Caco-2 (cell line): Measurements from ENCODE around the gene STAG3. TPM values are rescaled to one million over a fixed set of nuclear protein-coding genes. Genes with fewer than 3 reads are reported as not detected.

Source experiments
- BruUV-seq: library from RNA; stranded (reverse); fragments of 400-500 nt; replicated peaks from 2 replicates; lab custom pipeline; 2021; lab: Mats Ljungman, UMichigan
- CTCF ChIA-PET: fragments of 300-600 bp; sonication (Branson Sonifier 250); formaldehyde crosslinking; loops from one replicate; lab custom pipeline; 2022; ENCODE audit warnings: antibody characterized with exemption; lab: Charles Lee
- POLR2A ChIA-PET: fragments of 300-600 bp; sonication (Branson Sonifier 250); formaldehyde crosslinking; loops from one replicate; lab custom pipeline; 2022; ENCODE audit warnings: antibody characterized with exemption; lab: Charles Lee
- DNase-seq, 2 experiments: peaks; one replicate each; pipeline versions ENCODE4 v3.0.0 to v3.0.0-alpha.2; 2020 to 2022
- H3K27me3 ChIP-seq: replicated peaks from 2 replicates; pipeline ENCODE4 v1.6.0; 2011; ENCODE audit warnings: low read length; ENCODE audit not compliant: control insufficient read depth, insufficient read depth
- H3K36me3 ChIP-seq: 2 replicates; pipeline ENCODE4 v1.5.1; 2011; ENCODE audit warnings: low read length; ENCODE audit not compliant: control insufficient read depth, insufficient read depth
- H3K4me1 ChIP-seq: fragments of 250-450 bp; sonication (Bioruptor Pico); 2 replicates; pipeline ENCODE4 v1.5.1; 2020; ENCODE audit warnings: mild to moderate bottlenecking
- H3K4me3 ChIP-seq: 2 replicates; pipeline ENCODE4 v1.5.1; 2011; ENCODE audit warnings: low read depth, mild to moderate bottlenecking, control low read depth, low read length
- H3K9me3 ChIP-seq: fragments of 250-450 bp; sonication (Bioruptor Pico); 2 replicates; pipeline ENCODE4 v1.5.1; 2020; ENCODE audit warnings: mild to moderate bottlenecking, moderate library complexity
- H3K27ac Mint-ChIP-seq: one replicate; pipeline ENCODE4 v1.8.0; 2022; ENCODE audit warnings: mixed read lengths; ENCODE audit not compliant: unreplicated experiment
- H3K27me3 Mint-ChIP-seq: one replicate; pipeline ENCODE4 v1.8.0; 2022; ENCODE audit warnings: mixed read lengths; ENCODE audit not compliant: insufficient read depth, unreplicated experiment
- H3K36me3 Mint-ChIP-seq: one replicate; pipeline ENCODE4 v1.8.0; 2022; ENCODE audit warnings: mild to moderate bottlenecking, mixed read lengths; ENCODE audit not compliant: insufficient read depth, unreplicated experiment
- H3K4me1 Mint-ChIP-seq: one replicate; pipeline ENCODE4 v1.8.0; 2022; ENCODE audit warnings: low read depth, mixed read lengths; ENCODE audit not compliant: unreplicated experiment
- H3K4me3 Mint-ChIP-seq: one replicate; pipeline ENCODE4 v1.8.0; 2022; ENCODE audit warnings: mild to moderate bottlenecking, moderate library complexity, mixed read lengths; ENCODE audit not compliant: unreplicated experiment
- H3K9me3 Mint-ChIP-seq: one replicate; pipeline ENCODE4 v1.8.0; 2022; ENCODE audit warnings: mixed read lengths; ENCODE audit not compliant: unreplicated experiment
- CTCF ChIP-seq, 2 experiments: fragments of 200-600 bp in 1 of 2; IDR thresholded peaks; 1 replicate in 1 of 2; 2 replicates in 1 of 2; pipeline versions ENCODE4 v1.5.1 to v1.8.0; 2011 to 2022; ENCODE audit warnings: antibody characterized with exemption in 1 of 2, control low read depth in 1 of 2, inconsistent platforms in 1 of 2, low read depth in 1 of 2, low read length in 1 of 2, mild to moderate bottlenecking in 1 of 2, moderate library complexity in 1 of 2; ENCODE audit not compliant: insufficient read depth in 1 of 2, severe bottlenecking in 1 of 2, unreplicated experiment in 1 of 2
- intact Hi-C: fragments of 100-400 bp; cut with micrococcal nuclease; formaldehyde crosslinking; loops from one replicate; pipeline ENCODE4 v1.10.0; 2022; ENCODE audit not compliant: unreplicated experiment
- total RNA-seq: library from RNA; stranded (reverse); gene quantifications from 2 replicates; pipeline ENCODE4 v1.2.3, GENCODE V29; 2022

The STAG3 gene
- total RNA-seq, 1 experiment from 2014 or later, result 1.3 TPM

GRCh38 chr7:100220586-100221230, 43.0 kb downstream of the STAG3 start:
- no peaks in the 10 kb centered on the region for H3K4me1 Mint-ChIP-seq
- BruUV-seq, result no TSS peak
- POLR2A ChIA-PET, result no interaction called here

GRCh38 chr7:100221231-100221718, 43.6 kb downstream of the STAG3 start:
- Histone ChIP-seq H3K36me3 (no peaks in the 10 kb centered on the region), H3K27me3 (no peaks in the 10 kb centered on the region), H3K9me3 (no peaks in the 10 kb centered on the region), H3K4me3 (no peak overlapping the region), H3K4me1 (no peaks in the 10 kb centered on the region)
- ChIA-PET CTCF (no interaction called here), POLR2A (no interaction called here)
- BruUV-seq, result no TSS peak
- no peak for TF ChIP-seq CTCF (IDR thresholded peaks at IDR 0.05; ENCODE audit: insufficient read depth in 1 of 2, low read depth in 1 of 2, low read length in 1 of 2, severe bottlenecking in 1 of 2, unreplicated experiment in 1 of 2)
- no peaks in the 10 kb centered on the region for H3K9me3 Mint-ChIP-seq
- no peak for DNase-seq
- H3K27ac Mint-ChIP-seq, result no peak overlapping the region
- H3K4me1 Mint-ChIP-seq, result no peaks in the 10 kb centered on the region
- no peaks in the 10 kb centered on the region for H3K27me3 Mint-ChIP-seq
- no peak overlapping the region for H3K4me3 Mint-ChIP-seq
- peaks cover 18% of the 10 kb centered on the region for H3K36me3 Mint-ChIP-seq
- intact Hi-C loops, result no loop called here

More at GRCh38 chr7:100220586-100221230, 43.0 kb downstream of the STAG3 start:
- no peak for DNase-seq
- Mint-ChIP-seq H3K4me3 (no peak overlapping the region), H3K9me3 (no peaks in the 10 kb centered on the region), H3K27ac (no peak overlapping the region), H3K36me3 (peaks cover 15% of the 10 kb centered on the region), H3K27me3 (no peaks in the 10 kb centered on the region)
- Histone ChIP-seq H3K4me3 (no peak overlapping the region), H3K27me3 (no peaks in the 10 kb centered on the region), H3K4me1 (no peaks in the 10 kb centered on the region), H3K9me3 (no peaks in the 10 kb centered on the region), H3K36me3 (no peaks in the 10 kb centered on the region)
- intact Hi-C loops, result no loop called here
- no peak for TF ChIP-seq CTCF (IDR thresholded peaks at IDR 0.05; ENCODE audit: insufficient read depth in 1 of 2, low read depth in 1 of 2, low read length in 1 of 2, severe bottlenecking in 1 of 2, unreplicated experiment in 1 of 2)
- CTCF ChIA-PET, result no interaction called here

GRCh38 chr7:100221767-100222444, 44.2 kb downstream of the STAG3 start:
- POLR2A ChIA-PET, result no interaction called here
- H3K27me3 Mint-ChIP-seq, result no peaks in the 10 kb centered on the region

More at GRCh38 chr7:100221767-100222444, 44.2 kb downstream of the STAG3 start:
- Histone ChIP-seq H3K9me3 (no peaks in the 10 kb centered on the region), H3K4me1 (no peaks in the 10 kb centered on the region), H3K36me3 (no peaks in the 10 kb centered on the region), H3K4me3 (no peak overlapping the region), H3K27me3 (no peaks in the 10 kb centered on the region)
- no peak overlapping the region for H3K27ac Mint-ChIP-seq
- intact Hi-C loops, result no loop called here
- no TSS peak for BruUV-seq
- no peaks in the 10 kb centered on the region for H3K4me1 Mint-ChIP-seq
- no peak for TF ChIP-seq CTCF (IDR thresholded peaks at IDR 0.05; ENCODE audit: insufficient read depth in 1 of 2, low read depth in 1 of 2, low read length in 1 of 2, severe bottlenecking in 1 of 2, unreplicated experiment in 1 of 2)
- no peak for DNase-seq
- H3K4me3 Mint-ChIP-seq, result no peak overlapping the region
- CTCF ChIA-PET, result no interaction called here
- H3K36me3 Mint-ChIP-seq, result peaks cover 20% of the 10 kb centered on the region
- no peaks in the 10 kb centered on the region for H3K9me3 Mint-ChIP-seq
